GM12878 (cell line): ENCODE measurements around the gene FDXACB1. TPM values are rescaled to one million over a fixed set of nuclear protein-coding genes. Genes with fewer than 3 reads are reported as not detected.

Source experiments
- CBX5 ChIP-seq: sonication (generic); IDR thresholded peaks from 2 replicates; pipeline ENCODE4 v1.6.1; 2016; ENCODE audit warnings: low read depth, moderate library complexity, mild to moderate bottlenecking, inconsistent platforms
- CEBPZ ChIP-seq: fragments of 150-350 bp; IDR thresholded peaks from 2 replicates; pipeline ENCODE4 v1.6.1; 2016; ENCODE audit warnings: low read depth, low read length
- CHD2 ChIP-seq: IDR thresholded peaks from 2 replicates; pipeline ENCODE4 v1.6.1; 2011; ENCODE audit warnings: low read depth, low read length, improper control_type of control experiment, borderline replicate concordance
- CREM ChIP-seq: IDR thresholded peaks from 2 replicates; pipeline ENCODE4 v1.6.1; 2014; ENCODE audit warnings: antibody characterized with exemption, low read depth
- MTA2 ChIP-seq: fragments of 450-650 bp; IDR thresholded peaks from 2 replicates; pipeline ENCODE4 v1.6.1; 2016; ENCODE audit warnings: low read depth, mild to moderate bottlenecking, moderate library complexity
- MTA3 ChIP-seq: IDR thresholded peaks from 2 replicates; pipeline ENCODE4 v1.6.1; 2012; ENCODE audit warnings: low read length, inconsistent platforms, borderline replicate concordance
- NKRF ChIP-seq: fragments of 450-650 bp; conservative IDR thresholded peaks from 2 replicates; pipeline ENCODE4 v1.6.1; 2017; ENCODE audit warnings: mild to moderate bottlenecking, moderate library complexity
- RAD21 ChIP-seq: IDR thresholded peaks from 2 replicates; pipeline ENCODE4 v1.6.1; 2011; ENCODE audit warnings: mild to moderate bottlenecking, low read depth, low read length, moderate library complexity; ENCODE audit not compliant: insufficient read depth
- RFX5 ChIP-seq: IDR thresholded peaks from 2 replicates; pipeline ENCODE4 v1.6.1; 2011; ENCODE audit warnings: low read depth, low read length, improper control_type of control experiment
- SMC3 ChIP-seq: IDR thresholded peaks from 2 replicates; pipeline ENCODE4 v1.6.1; 2011; ENCODE audit warnings: low read length, improper control_type of control experiment, borderline replicate concordance
- TBL1XR1 ChIP-seq: IDR thresholded peaks from 2 replicates; pipeline ENCODE4 v1.6.1; 2012; ENCODE audit warnings: low read depth, low read length, improper control_type of control experiment
- USF1 ChIP-seq: IDR thresholded peaks from 2 replicates; pipeline ENCODE4 v1.6.1; 2011; ENCODE audit warnings: borderline replicate concordance, low read depth, mild to moderate bottlenecking, moderate library complexity, mixed read lengths, low read length; ENCODE audit not compliant: insufficient read depth; ENCODE audit errors: extremely low read length
- ZBTB11 ChIP-seq: fragments of 450-650 bp; formaldehyde crosslinking; IDR thresholded peaks from 2 replicates; pipeline ENCODE4 v1.5.0; 2022; ENCODE audit warnings: mild to moderate bottlenecking, missing genetic modification characterization
- ZNF217 ChIP-seq: fragments of 450-650 bp; IDR thresholded peaks from 2 replicates; pipeline ENCODE4 v1.6.1; 2017; ENCODE audit warnings: antibody characterized with exemption, mild to moderate bottlenecking
- ZZZ3 ChIP-seq: IDR thresholded peaks from 2 replicates; pipeline ENCODE4 v1.6.1; 2011; ENCODE audit warnings: low read depth; ENCODE audit not compliant: control insufficient read depth, insufficient read length
- polyA plus RNA-seq, 11 experiments: library from polyadenylated mRNA; depleted of rRNA in 4 of 11; unstranded in 6 of 11; stranded (reverse) in 5 of 11; fragments of >200 nt; fragmentation: Nextera tagmentation in 4 of 11; fragmentation: Illumina TruSeq in 1 of 11; extraction: Ambion mirVana in 4 of 11; extraction: Trizol in 1 of 11; gene quantifications; 1 replicate in 1 of 11; 2 replicates in 10 of 11; pipeline versions ENCODE4 v1.2.1 to v1.2.3, GENCODE V29; 2011 to 2016; ENCODE audit warnings: inconsistent platforms in 2 of 11, missing spikeins in 2 of 11, low read depth in 1 of 11
- total RNA-seq, 4 experiments: library from RNA; depleted of rRNA in 3 of 4; stranded (reverse); fragments of >200 nt in 3 of 4; fragmentation: Illumina TruSeq in 1 of 4; extraction: Trizol in 1 of 4; gene quantifications; 2 replicates each; pipeline versions ENCODE4 v1.2.1 to v1.2.3, GENCODE V29; 2013 to 2021
- TF ChIP-seq, protein P1 (sequence below): fragments of 450-650 bp; IDR thresholded peaks from 2 replicates; pipeline ENCODE4 v1.6.1; 2018; ENCODE audit warnings: borderline replicate concordance, mild to moderate bottlenecking; ENCODE audit not compliant: partially characterized antibody

Gene FDXACB1
- total and polyA plus RNA-seq, 10 of the 15 experiments (the other 5 are each of a cell fraction or from before 2014, with no cell fraction given): 7.4 to 13.3 (median 9.7) TPM

- TF ChIP-seq USF1: no peak
- peak; percentile 55; the same call in 1 of the 2 replicates for TF ChIP-seq ZBTB11 (CRISPR knock-in tag)
- no peak; the same call in 1 of the 2 replicates for TF ChIP-seq MTA3
- peak; percentile 77; the same call in 1 of the 2 replicates for TF ChIP-seq NKRF
- TF ChIP-seq CHD2: peak; percentile 74
- 0 out of 2 replicates have a peak, but pooled peaks have one; percentile 44 for TF ChIP-seq RFX5
- no peak for TF ChIP-seq ZZZ3
- peak; percentile 47; the same call in 1 of the 2 replicates for TF ChIP-seq SMC3
- peak; percentile 59 for TF ChIP-seq RAD21
- no peak; the same call in 1 of the 2 replicates for TF ChIP-seq CBX5
- TF ChIP-seq TBL1XR1: no peak
- no peak for TF ChIP-seq ZNF217
- TF ChIP-seq MTA2: no peak; the same call in none of the 2 replicates
- TF ChIP-seq CREM: peak; percentile 100
- TF ChIP-seq, protein P1, sequence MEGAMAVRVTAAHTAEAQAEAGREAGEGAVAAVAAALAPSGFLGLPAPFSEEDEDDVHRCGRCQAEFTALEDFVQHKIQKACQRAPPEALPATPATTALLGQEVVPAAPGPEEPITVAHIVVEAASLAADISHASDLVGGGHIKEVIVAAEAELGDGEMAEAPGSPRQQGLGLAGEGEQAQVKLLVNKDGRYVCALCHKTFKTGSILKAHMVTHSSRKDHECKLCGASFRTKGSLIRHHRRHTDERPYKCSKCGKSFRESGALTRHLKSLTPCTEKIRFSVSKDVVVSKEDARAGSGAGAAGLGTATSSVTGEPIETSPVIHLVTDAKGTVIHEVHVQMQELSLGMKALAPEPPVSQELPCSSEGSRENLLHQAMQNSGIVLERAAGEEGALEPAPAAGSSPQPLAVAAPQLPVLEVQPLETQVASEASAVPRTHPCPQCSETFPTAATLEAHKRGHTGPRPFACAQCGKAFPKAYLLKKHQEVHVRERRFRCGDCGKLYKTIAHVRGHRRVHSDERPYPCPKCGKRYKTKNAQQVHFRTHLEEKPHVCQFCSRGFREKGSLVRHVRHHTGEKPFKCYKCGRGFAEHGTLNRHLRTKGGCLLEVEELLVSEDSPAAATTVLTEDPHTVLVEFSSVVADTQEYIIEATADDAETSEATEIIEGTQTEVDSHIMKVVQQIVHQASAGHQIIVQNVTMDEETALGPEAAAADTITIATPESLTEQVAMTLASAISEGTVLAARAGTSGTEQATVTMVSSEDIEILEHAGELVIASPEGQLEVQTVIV: peak; percentile 63
- TF ChIP-seq CEBPZ: no peak
These were observed at the start of gene FDXACB1, which contains the start of gene CFAP68 (continued) for GRCh38 chr11:111878849-111879636.
